Dedifferentiated amniotic fluid mesenchymal stem cell (primary cell): Measurements from ENCODE around the gene CT47A7.
"Not testable (repeated sequence)": the region's sequence is repeated elsewhere in the genome, so short reads cannot be mapped to it uniquely, and the experiment has no call there.

Experiments
- DNase-seq: peaks from one replicate; pipeline ENCODE4 v3.0.0-alpha.2; 2016; ENCODE audit errors: extremely low spot score

Gene CT47A7

GRCh38 chrX:120956500-120956899, at the start of gene CT47A7:
CT47A7 (minus strand) TSS chrX:120956600; CDS start chrX:120956345, 255 bp downstream.
- DNase-seq: not testable (repeated sequence)

- DNase-seq: no peak
Observed at GRCh38 chrX:121000589-121000988, 44.2 kb upstream of the CT47A7 start.

- no peak for DNase-seq
Observed at GRCh38 chrX:120999413-120999812, 43.0 kb upstream of the CT47A7 start.

GRCh38 chrX:120985660-120986059, 29.3 kb upstream of the CT47A7 start, which contains the start of gene CT47A1:
CT47A1 (minus strand) TSS chrX:120985760; CDS start chrX:120985529, 231 bp downstream.
- not testable (repeated sequence) for DNase-seq
